H9 (cell line): ENCODE results near the gene RAPH1. TPM values are rescaled to one million over a fixed set of nuclear protein-coding genes. Genes with fewer than 3 reads are reported as not detected.

ENCODE experiments used
- DNase-seq: peaks from one replicate; pipeline ENCODE4 v3.0.0-alpha.2; 2017
- H2AFZ ChIP-seq: one replicate; pipeline ENCODE4 v1.6.1; 2013; ENCODE audit warnings: mild to moderate bottlenecking, low read length, control low read depth, moderate library complexity
- H2AK5ac ChIP-seq: 2 replicates; pipeline ENCODE4 v1.6.1; 2013; ENCODE audit warnings: low read length, control low read depth, mixed read lengths; ENCODE audit not compliant: insufficient read length
- H2BK120ac ChIP-seq: one replicate; pipeline ENCODE4 v1.6.1; 2013; ENCODE audit warnings: low read depth, mild to moderate bottlenecking, low read length, control low read depth, inconsistent platforms; ENCODE audit not compliant: poor library complexity, severe bottlenecking
- H2BK12ac ChIP-seq: 2 replicates; pipeline ENCODE4 v1.6.1; 2013; ENCODE audit warnings: low read length, control low read depth, mixed read lengths, low read depth; ENCODE audit not compliant: insufficient read length
- H2BK15ac ChIP-seq: 2 replicates; pipeline ENCODE4 v1.6.1; 2013; ENCODE audit warnings: low read depth, low read length, control low read depth
- H2BK20ac ChIP-seq: one replicate; pipeline ENCODE4 v1.6.1; 2013; ENCODE audit warnings: low read depth, mild to moderate bottlenecking, low read length, control low read depth, inconsistent platforms; ENCODE audit not compliant: poor library complexity, severe bottlenecking
- H2BK5ac ChIP-seq: 2 replicates; pipeline ENCODE4 v1.6.1; 2013; ENCODE audit warnings: low read length, control low read depth, mixed read lengths; ENCODE audit not compliant: insufficient read length
- H3K14ac ChIP-seq: 2 replicates; pipeline ENCODE4 v1.6.1; 2013; ENCODE audit warnings: low read length, control low read depth; ENCODE audit not compliant: insufficient read depth
- H3K18ac ChIP-seq: 2 replicates; pipeline ENCODE4 v1.6.1; 2013; ENCODE audit warnings: low read depth, mild to moderate bottlenecking, mixed read lengths, low read length, control low read depth; ENCODE audit not compliant: insufficient read length
- H3K23ac ChIP-seq: 2 replicates; pipeline ENCODE4 v1.6.1; 2013; ENCODE audit warnings: low read length, control low read depth, mixed read lengths, low read depth; ENCODE audit not compliant: insufficient read length
- H3K23me2 ChIP-seq: 2 replicates; pipeline ENCODE4 v1.6.1; 2013; ENCODE audit warnings: low read depth, mild to moderate bottlenecking, mixed read lengths, low read length, control low read depth; ENCODE audit not compliant: insufficient read length, poor library complexity, severe bottlenecking
- H3K27ac ChIP-seq: 2 replicates; pipeline ENCODE4 v1.5.1; 2013; ENCODE audit warnings: low read length, control low read depth, mixed read lengths, low read depth; ENCODE audit not compliant: insufficient read length
- H3K27me3 ChIP-seq: 2 replicates; pipeline ENCODE4 v1.6.1; 2013; ENCODE audit warnings: low read length, control low read depth, inconsistent platforms; ENCODE audit not compliant: insufficient read depth
- H3K4ac ChIP-seq: 2 replicates; pipeline ENCODE4 v1.6.1; 2013; ENCODE audit warnings: low read depth, mild to moderate bottlenecking, control low read depth, inconsistent platforms, low read length, moderate library complexity
- H3K4me1 ChIP-seq: 2 replicates; pipeline ENCODE4 v1.6.1; 2013; ENCODE audit warnings: low read length, control low read depth, inconsistent platforms; ENCODE audit not compliant: insufficient read depth
- H3K4me2 ChIP-seq: 2 replicates; pipeline ENCODE4 v1.6.1; 2013; ENCODE audit warnings: low read length, control low read depth, mixed read lengths; ENCODE audit not compliant: insufficient read length, insufficient read depth
- H3K56ac ChIP-seq: 2 replicates; pipeline ENCODE4 v1.6.1; 2013; ENCODE audit warnings: low read depth, mild to moderate bottlenecking, mixed read lengths, low read length, control low read depth; ENCODE audit not compliant: insufficient read length
- H3K79me1 ChIP-seq: 2 replicates; pipeline ENCODE4 v1.6.1; 2013; ENCODE audit warnings: low read depth, mild to moderate bottlenecking, moderate library complexity, low read length, control low read depth, inconsistent platforms; ENCODE audit not compliant: insufficient read depth, poor library complexity, severe bottlenecking
- H3K79me2 ChIP-seq: 2 replicates; pipeline ENCODE4 v1.6.1; 2013; ENCODE audit warnings: low read length, control low read depth, inconsistent platforms; ENCODE audit not compliant: insufficient read depth
- H3K9ac ChIP-seq: 2 replicates; pipeline ENCODE4 v1.6.1; 2013; ENCODE audit warnings: low read length, control low read depth, mixed read lengths; ENCODE audit not compliant: insufficient read length; ENCODE audit errors: extremely low read depth
- H3K9me3 ChIP-seq: one replicate; pipeline ENCODE4 v1.6.1; 2013; ENCODE audit warnings: low read depth, low read length, inconsistent platforms; ENCODE audit not compliant: control insufficient read depth
- H3T11ph ChIP-seq: one replicate; pipeline ENCODE4 v1.6.1; 2013; ENCODE audit warnings: mild to moderate bottlenecking, low read length, control low read depth, inconsistent platforms
- H4K20me1 ChIP-seq: one replicate; pipeline ENCODE4 v1.6.1; 2013; ENCODE audit not compliant: control insufficient read depth, insufficient read length, insufficient read depth
- H4K5ac ChIP-seq: 2 replicates; pipeline ENCODE4 v1.6.1; 2013; ENCODE audit warnings: low read depth, mild to moderate bottlenecking, mixed read lengths, low read length, control low read depth; ENCODE audit not compliant: insufficient read length
- H4K8ac ChIP-seq: replicated peaks from 2 replicates; pipeline ENCODE4 v1.6.1; 2013; ENCODE audit warnings: low read length, control low read depth, mixed read lengths, low read depth; ENCODE audit not compliant: insufficient read length
- H4K91ac ChIP-seq: 2 replicates; pipeline ENCODE4 v1.6.1; 2013; ENCODE audit warnings: low read depth, mild to moderate bottlenecking, moderate library complexity, mixed read lengths, low read length, control low read depth; ENCODE audit not compliant: insufficient read length
- H3K27ac Mint-ChIP-seq, 3 experiments: 2 replicates in 2 of 3; 3 replicates in 1 of 3; pipeline ENCODE4 v1.8.0; 2020 to 2021; ENCODE audit warnings: mixed read lengths in 3 of 3, mild to moderate bottlenecking in 1 of 3, moderate library complexity in 1 of 3
- H3K27me3 Mint-ChIP-seq: 2 replicates; pipeline ENCODE4 v1.8.0; 2021; ENCODE audit warnings: low read depth, mild to moderate bottlenecking, moderate library complexity, mixed read lengths
- H3K36me3 Mint-ChIP-seq, 3 experiments: 2 replicates in 2 of 3; 3 replicates in 1 of 3; pipeline ENCODE4 v1.8.0; 2020 to 2021; ENCODE audit warnings: low read depth in 3 of 3, mixed read lengths in 3 of 3; ENCODE audit not compliant: insufficient read depth in 1 of 3
- H3K4me1 Mint-ChIP-seq, 2 experiments: 2 replicates each; pipeline ENCODE4 v1.8.0; 2020; ENCODE audit warnings: mixed read lengths in 2 of 2
- H3K4me3 Mint-ChIP-seq, 2 experiments: 2 replicates in 1 of 2; 3 replicates in 1 of 2; pipeline ENCODE4 v1.8.0; 2020 to 2021; ENCODE audit warnings: mild to moderate bottlenecking in 2 of 2, mixed read lengths in 2 of 2, moderate library complexity in 1 of 2
- H3K9me3 Mint-ChIP-seq, 2 experiments: 2 replicates in 1 of 2; 3 replicates in 1 of 2; pipeline ENCODE4 v1.8.0; 2020; ENCODE audit warnings: mild to moderate bottlenecking in 2 of 2, mixed read lengths in 2 of 2, moderate library complexity in 1 of 2
- CTCF ChIP-seq: fragments of 200-600 bp; sonication (generic); conservative IDR thresholded peaks from 3 replicates; pipeline ENCODE4 v1.8.0; 2021; ENCODE audit warnings: antibody characterized with exemption, mild to moderate bottlenecking
- total RNA-seq: library from RNA; stranded (reverse); gene quantifications from 2 replicates; pipeline ENCODE4 v1.2.1, GENCODE V29; 2021

Gene RAPH1
- total RNA-seq, 1 experiment from 2014 or later: 17.1 TPM

DNA sequence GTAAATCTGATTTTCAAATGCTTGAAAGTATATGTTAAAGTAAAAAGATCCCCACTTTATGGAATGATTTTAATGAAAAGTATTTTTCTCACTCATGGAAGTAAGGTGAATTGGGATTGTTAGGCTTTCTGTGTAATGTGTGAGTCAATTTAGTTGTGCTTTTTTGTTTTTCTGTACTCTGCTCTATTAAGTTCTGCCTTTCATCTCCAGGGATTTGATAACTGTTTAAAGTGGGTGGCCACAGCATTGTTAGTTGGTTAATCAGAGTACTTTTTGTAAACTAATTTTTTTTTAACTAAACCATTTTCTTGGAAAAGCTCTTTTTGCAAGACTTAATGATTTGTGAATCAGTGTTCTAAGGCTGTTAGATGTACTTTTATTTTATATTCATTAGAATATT is 130.1 kb downstream of the RAPH1 start:
- Histone ChIP-seq H3K4me2 (no peak overlapping the region), H3K9me3 (no peaks in the 10 kb centered on the region), H2AK5ac (no peak overlapping the region), H4K8ac (no peak overlapping the region), H3K79me2 (no peaks in the 10 kb centered on the region), H3K56ac (no peak overlapping the region), H3T11ph (no peak overlapping the region), H2BK120ac (no peak overlapping the region), H3K23ac (no peak overlapping the region), H2BK20ac (no peak overlapping the region), H2BK15ac (no peak overlapping the region), H2BK5ac (no peak overlapping the region), H4K20me1 (no peaks in the 10 kb centered on the region), H3K9ac (no peak overlapping the region), H3K79me1 (no peaks in the 10 kb centered on the region), H3K18ac (no peak overlapping the region), H3K27ac (no peak overlapping the region), H3K14ac (no peak overlapping the region), H3K4me1 (no peaks in the 10 kb centered on the region), H3K23me2 (no peaks in the 10 kb centered on the region), H2AFZ (no peak overlapping the region), H3K4ac (no peak overlapping the region), H2BK12ac (no peak overlapping the region), H4K91ac (no peak overlapping the region), H3K27me3 (no peaks in the 10 kb centered on the region), H4K5ac (no peak overlapping the region)
- H3K27me3 Mint-ChIP-seq: no peaks in the 10 kb centered on the region
- DNase-seq: no peak
- H3K27ac Mint-ChIP-seq: no peak overlapping the region
- peaks cover 21 to 73% (median 51%) of the 10 kb centered on the region in 3 experiments; a peak in 6 of 7 replicates for H3K36me3 Mint-ChIP-seq
- 0 out of 4 replicates have a peak, but pooled peaks cover 0 to 4% of the 10 kb centered on the region in 2 experiments for H3K4me1 Mint-ChIP-seq
- TF ChIP-seq CTCF: no peak
- no peak overlapping the region for H3K4me3 Mint-ChIP-seq
- no peaks in the 10 kb centered on the region for H3K9me3 Mint-ChIP-seq
